ENCODE data around the gene DPEP2. TPM values are rescaled to one million over a fixed set of nuclear protein-coding genes. Genes with fewer than 3 reads are reported as not detected.

Gene DPEP2
- total RNA-seq, 1 donor from 2014 or later: not detected

DNA sequence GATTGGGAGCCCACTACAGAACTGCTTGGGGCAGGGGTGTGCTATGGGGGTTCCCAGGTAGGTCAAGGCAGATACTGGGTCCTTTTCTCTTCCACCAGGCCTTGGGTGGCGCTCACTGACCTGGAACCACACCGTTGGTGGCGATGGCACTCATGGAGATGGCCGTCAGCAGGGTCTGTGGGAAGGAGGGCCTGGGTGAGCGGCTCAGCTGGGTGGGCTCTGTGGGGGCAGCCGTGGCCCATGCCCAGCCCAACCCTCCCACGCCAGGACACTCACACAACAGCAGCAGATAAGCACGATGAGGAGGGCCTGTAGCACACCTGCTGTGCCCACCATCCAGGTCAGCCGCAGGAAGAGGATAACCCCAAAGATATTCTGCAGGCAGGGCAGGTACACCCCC, 41.7 kb downstream of the DPEP2 start:
- H3K4me3 Mint-ChIP-seq (ENCODE audit: unreplicated experiment): no peak overlapping the region
- Histone ChIP-seq H3K9me3 (ENCODE audit: insufficient read depth, low read depth, low read length) (no peaks in the 10 kb centered on the region), H3K79me2 (ENCODE audit: insufficient read depth, low read length) (peaks cover 54% of the 10 kb centered on the region), H3K36me3 (ENCODE audit: insufficient read depth, low read length) (peaks cover 50% of the 10 kb centered on the region), H3K27me3 (ENCODE audit: insufficient read depth, low read length) (no peaks in the 10 kb centered on the region), H3K9ac (ENCODE audit: low read length) (no peak overlapping the region), H3K4me3 (ENCODE audit: insufficient read depth, low read depth, low read length) (no peak overlapping the region), H3K4me1 (ENCODE audit: insufficient read depth, low read length) (peaks cover 12% of the 10 kb centered on the region), H3K4me2 (ENCODE audit: low read length) (no peak overlapping the region), H2AFZ (ENCODE audit: low read depth, low read length) (no peak overlapping the region), H4K20me1 (ENCODE audit: insufficient read depth, low read length) (peaks cover 82% of the 10 kb centered on the region), H3K27ac (ENCODE audit: low read depth, low read length) (no peak overlapping the region)
- H3K4me1 Mint-ChIP-seq (ENCODE audit: low read depth, unreplicated experiment): peaks cover 8% of the 10 kb centered on the region
- H3K36me3 Mint-ChIP-seq (ENCODE audit: low read depth, unreplicated experiment): peaks cover 29% of the 10 kb centered on the region
- H3K27me3 Mint-ChIP-seq (ENCODE audit: low read depth, unreplicated experiment): no peaks in the 10 kb centered on the region
- DNase-seq (ENCODE audit: low read depth) (no peak), FAIRE-seq (no peak)
- H3K9me3 Mint-ChIP-seq (ENCODE audit: unreplicated experiment): no peaks in the 10 kb centered on the region
- H3K27ac Mint-ChIP-seq (ENCODE audit: unreplicated experiment): no peak overlapping the region
- TF ChIP-seq, protein P1, sequence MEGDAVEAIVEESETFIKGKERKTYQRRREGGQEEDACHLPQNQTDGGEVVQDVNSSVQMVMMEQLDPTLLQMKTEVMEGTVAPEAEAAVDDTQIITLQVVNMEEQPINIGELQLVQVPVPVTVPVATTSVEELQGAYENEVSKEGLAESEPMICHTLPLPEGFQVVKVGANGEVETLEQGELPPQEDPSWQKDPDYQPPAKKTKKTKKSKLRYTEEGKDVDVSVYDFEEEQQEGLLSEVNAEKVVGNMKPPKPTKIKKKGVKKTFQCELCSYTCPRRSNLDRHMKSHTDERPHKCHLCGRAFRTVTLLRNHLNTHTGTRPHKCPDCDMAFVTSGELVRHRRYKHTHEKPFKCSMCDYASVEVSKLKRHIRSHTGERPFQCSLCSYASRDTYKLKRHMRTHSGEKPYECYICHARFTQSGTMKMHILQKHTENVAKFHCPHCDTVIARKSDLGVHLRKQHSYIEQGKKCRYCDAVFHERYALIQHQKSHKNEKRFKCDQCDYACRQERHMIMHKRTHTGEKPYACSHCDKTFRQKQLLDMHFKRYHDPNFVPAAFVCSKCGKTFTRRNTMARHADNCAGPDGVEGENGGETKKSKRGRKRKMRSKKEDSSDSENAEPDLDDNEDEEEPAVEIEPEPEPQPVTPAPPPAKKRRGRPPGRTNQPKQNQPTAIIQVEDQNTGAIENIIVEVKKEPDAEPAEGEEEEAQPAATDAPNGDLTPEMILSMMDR (IDR thresholded peaks at IDR 0.05; ENCODE audit: insufficient read depth, low read depth, low read length): no peak
- TF ChIP-seq EZH2 (IDR thresholded peaks at IDR 0.05; ENCODE audit: insufficient read depth, low read length): no peak

DNA sequence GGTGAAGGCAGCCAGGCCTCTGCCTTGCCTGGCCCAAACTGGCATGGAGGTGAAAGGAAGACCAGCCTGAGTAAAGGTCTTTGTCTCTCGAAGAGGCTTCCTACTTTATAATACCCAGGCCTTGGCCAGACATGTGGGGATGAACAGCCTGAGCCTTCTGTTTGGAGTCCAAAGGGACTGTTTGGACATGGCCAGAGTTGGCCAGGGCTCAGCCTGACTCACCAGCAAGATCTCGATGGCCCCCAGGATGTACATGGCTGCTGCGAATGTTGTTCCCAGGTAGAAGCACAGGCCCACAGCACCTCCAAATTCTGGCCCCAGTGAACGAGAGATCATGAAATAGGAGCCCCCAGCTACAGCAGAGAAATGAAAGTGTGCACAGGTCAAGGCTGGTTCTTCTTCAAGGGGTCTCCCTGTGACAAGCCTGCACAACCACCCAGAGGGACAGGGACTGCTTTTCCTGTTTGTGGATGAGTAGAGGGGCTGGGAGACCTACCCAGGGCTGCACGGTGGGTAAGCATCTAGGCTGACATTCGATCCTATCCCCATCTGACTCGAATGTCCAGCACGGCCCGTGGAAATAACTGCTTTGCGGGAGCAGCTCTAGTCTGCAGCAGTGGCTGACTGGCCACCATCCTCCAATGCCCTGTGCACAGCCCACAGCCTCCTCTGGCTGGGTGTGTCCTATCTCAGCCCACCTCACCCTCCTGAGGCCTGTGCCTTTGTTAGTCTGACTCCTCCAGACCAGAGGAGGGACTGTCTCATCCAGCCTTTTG, 44.7 kb downstream of the DPEP2 start:
- H4K20me1 ChIP-seq (ENCODE audit: insufficient read depth, low read length): peaks cover 81% of the 10 kb centered on the region
- peaks cover 25% of the 10 kb centered on the region for H3K79me2 ChIP-seq (ENCODE audit: insufficient read depth, low read length)
- H3K27me3 Mint-ChIP-seq (ENCODE audit: low read depth, unreplicated experiment): no peaks in the 10 kb centered on the region
- no peak overlapping the region for H3K27ac Mint-ChIP-seq (ENCODE audit: unreplicated experiment)
- no peak overlapping the region for H2AFZ ChIP-seq (ENCODE audit: low read depth, low read length)
- no peaks in the 10 kb centered on the region for H3K27me3 ChIP-seq (ENCODE audit: insufficient read depth, low read length)
- H3K27ac ChIP-seq (ENCODE audit: low read depth, low read length): no peak overlapping the region
- H3K4me3 Mint-ChIP-seq (ENCODE audit: unreplicated experiment): no peak overlapping the region
- H3K9ac ChIP-seq (ENCODE audit: low read length): no peak overlapping the region
- H3K4me1 Mint-ChIP-seq (ENCODE audit: low read depth, unreplicated experiment): peaks cover 3% of the 10 kb centered on the region
- no peak for DNase-seq (ENCODE audit: low read depth)
- no peaks in the 10 kb centered on the region for H3K9me3 ChIP-seq (ENCODE audit: insufficient read depth, low read depth, low read length)
- H3K4me2 ChIP-seq (ENCODE audit: low read length): no peak overlapping the region
- no peak overlapping the region for H3K4me3 ChIP-seq (ENCODE audit: insufficient read depth, low read depth, low read length)
- TF ChIP-seq, protein P1 (IDR thresholded peaks at IDR 0.05; ENCODE audit: insufficient read depth, low read depth, low read length): no peak
- TF ChIP-seq EZH2 (IDR thresholded peaks at IDR 0.05; ENCODE audit: insufficient read depth, low read length): no peak
- H3K36me3 ChIP-seq (ENCODE audit: insufficient read depth, low read length): peaks cover 46% of the 10 kb centered on the region
- peaks cover 24% of the 10 kb centered on the region for H3K36me3 Mint-ChIP-seq (ENCODE audit: low read depth, unreplicated experiment)
- no peak for FAIRE-seq
- no peaks in the 10 kb centered on the region for H3K9me3 Mint-ChIP-seq (ENCODE audit: unreplicated experiment)
- peaks cover 4% of the 10 kb centered on the region for H3K4me1 ChIP-seq (ENCODE audit: insufficient read depth, low read length)
